ENCODE data around the gene ZBED3. TPM values are rescaled to one million over a fixed set of nuclear protein-coding genes. Genes with fewer than 3 reads are reported as not detected.

ZBED3 gene
- polyA plus RNA-seq, 3 donors = 1.2 to 2.9 (median 1.5) TPM

DNA sequence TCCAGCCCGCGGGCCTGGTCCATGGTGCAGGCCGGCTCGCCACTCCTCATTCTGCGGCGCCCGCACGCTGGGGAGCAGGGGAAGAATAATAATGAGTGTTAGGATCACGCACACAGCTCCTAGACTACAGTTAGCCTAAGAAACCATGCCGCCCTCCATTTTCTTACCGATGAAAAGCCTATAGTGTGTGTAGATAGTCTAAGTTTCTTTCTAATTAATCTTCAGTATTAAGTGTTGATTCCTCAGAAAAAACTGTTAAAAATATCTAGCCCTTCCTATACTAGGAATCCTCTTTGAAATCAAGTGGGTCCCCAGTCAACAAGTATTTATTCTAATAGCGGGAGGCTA lies 9.3 kb downstream of the ZBED3 start:
- Mint-ChIP-seq H3K4me3 (peak overlapping the region; percentile 76 to 83), H3K4me1 (peaks cover 14% of the 10 kb centered on the region), H3K27ac (no peak overlapping the region), H3K36me3 (peaks cover 32 to 38% of the 10 kb centered on the region in 2 donors), H3K9me3 (no peaks in the 10 kb centered on the region), H3K27me3 (ENCODE audit: low read depth in 3 of 3) (peaks cover 1 to 2% (median 2%) of the 10 kb centered on the region in 3 donors)
- DNase-seq = no peak
- Histone ChIP-seq H3K4me3 (replicated peaks in 1 of 3; ENCODE audit: low read depth in 2 of 3, low read length in 3 of 3) (peak overlapping the region in 2 of 3 experiments; percentile 42 to 73), H3K27me3 (ENCODE audit: control insufficient read depth in 2 of 2, insufficient read depth in 2 of 2, low read length in 2 of 2) (no peaks in the 10 kb centered on the region), H3K79me2 (ENCODE audit: insufficient read depth, low read length) (peaks cover 11% of the 10 kb centered on the region), H2AFZ (ENCODE audit: insufficient read depth, low read depth, low read length, poor library complexity, severe bottlenecking) (peak overlapping the region; percentile 82), H3K4me2 (replicated peaks; ENCODE audit: extremely low read depth, low read length, poor library complexity, severe bottlenecking) (peak overlapping the region; percentile 67), H3K36me3 (replicated peaks in 1 of 2; ENCODE audit: control insufficient read depth in 1 of 2, insufficient read depth in 2 of 2, low read length in 2 of 2) (peaks cover 0 to 24% of the 10 kb centered on the region in 2 donors), H4K20me1 (ENCODE audit: insufficient read depth, low read length) (no peaks in the 10 kb centered on the region), H3K27ac (ENCODE audit: low read depth in 1 of 2, low read length in 2 of 2) (no peak overlapping the region), H3K9me3 (replicated peaks in 1 of 2; ENCODE audit: control insufficient read depth in 1 of 2, insufficient read depth in 1 of 2, low read length in 2 of 2) (no peaks in the 10 kb centered on the region), H3K9ac (ENCODE audit: insufficient read depth, low read length, poor library complexity, severe bottlenecking) (peak overlapping the region; percentile 40), H3K4me1 (ENCODE audit: control insufficient read depth in 1 of 2, insufficient read depth in 2 of 2, low read length in 2 of 2) (peaks cover 5 to 13% of the 10 kb centered on the region in 2 donors)
- intact Hi-C loops (cut with micrococcal nuclease) = loop anchor here (2.0 to 5.0 kb wide), 2 partner anchors 205 to 211 kb away; no protein-coding TSS in a partner anchor
- WGBS (ENCODE audit: insufficient coverage) = 13% methylated on average over 9 of the region's 12 CpGs
- TF ChIP-seq, protein P1, sequence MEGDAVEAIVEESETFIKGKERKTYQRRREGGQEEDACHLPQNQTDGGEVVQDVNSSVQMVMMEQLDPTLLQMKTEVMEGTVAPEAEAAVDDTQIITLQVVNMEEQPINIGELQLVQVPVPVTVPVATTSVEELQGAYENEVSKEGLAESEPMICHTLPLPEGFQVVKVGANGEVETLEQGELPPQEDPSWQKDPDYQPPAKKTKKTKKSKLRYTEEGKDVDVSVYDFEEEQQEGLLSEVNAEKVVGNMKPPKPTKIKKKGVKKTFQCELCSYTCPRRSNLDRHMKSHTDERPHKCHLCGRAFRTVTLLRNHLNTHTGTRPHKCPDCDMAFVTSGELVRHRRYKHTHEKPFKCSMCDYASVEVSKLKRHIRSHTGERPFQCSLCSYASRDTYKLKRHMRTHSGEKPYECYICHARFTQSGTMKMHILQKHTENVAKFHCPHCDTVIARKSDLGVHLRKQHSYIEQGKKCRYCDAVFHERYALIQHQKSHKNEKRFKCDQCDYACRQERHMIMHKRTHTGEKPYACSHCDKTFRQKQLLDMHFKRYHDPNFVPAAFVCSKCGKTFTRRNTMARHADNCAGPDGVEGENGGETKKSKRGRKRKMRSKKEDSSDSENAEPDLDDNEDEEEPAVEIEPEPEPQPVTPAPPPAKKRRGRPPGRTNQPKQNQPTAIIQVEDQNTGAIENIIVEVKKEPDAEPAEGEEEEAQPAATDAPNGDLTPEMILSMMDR (IDR thresholded peaks at IDR 0.05) = peak; percentile 61

DNA sequence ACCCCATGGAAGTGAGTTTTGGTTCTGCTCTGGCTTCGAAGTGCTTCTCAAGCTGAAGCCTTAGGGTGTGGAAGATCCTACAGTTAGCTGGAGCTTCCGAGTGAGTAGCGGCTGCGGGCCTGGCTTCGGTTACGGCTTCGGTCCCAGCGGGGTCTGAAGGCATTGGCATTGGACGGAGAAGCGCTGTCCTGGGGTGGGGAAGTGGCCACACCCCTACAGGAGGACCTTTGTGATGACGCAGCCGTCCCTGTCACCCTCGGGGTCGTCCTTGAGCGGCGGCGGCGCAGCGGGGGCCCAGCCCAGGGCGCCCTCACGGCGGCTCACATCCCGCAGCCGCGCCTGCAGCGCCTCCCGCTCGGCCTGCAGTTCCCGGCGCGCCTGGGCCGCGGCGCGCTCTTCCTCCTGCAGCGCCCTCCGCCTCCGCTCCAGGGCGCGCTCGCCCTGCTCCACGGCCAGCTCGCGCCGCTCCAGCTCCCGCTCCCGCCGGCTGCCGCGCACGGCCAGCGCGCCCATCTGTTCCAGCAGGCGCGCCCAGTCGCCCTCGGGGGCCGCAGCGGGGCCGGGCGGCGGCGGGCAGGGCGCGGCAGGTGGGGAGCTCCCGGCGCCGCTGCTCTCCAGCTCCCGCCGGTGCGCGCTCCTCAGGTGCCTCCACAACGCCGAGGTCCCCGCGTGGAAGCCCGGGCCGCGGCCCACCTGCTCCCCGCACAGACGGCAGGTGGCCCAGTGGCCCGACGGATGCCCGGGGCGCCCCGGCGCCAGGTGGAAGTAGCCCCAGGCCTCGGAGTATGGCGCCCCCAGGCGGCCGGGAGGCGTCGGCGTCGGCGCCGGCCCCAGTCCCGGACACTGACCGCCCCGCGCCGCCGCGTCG lies 9.9 kb downstream of the ZBED3 start:
- H3K36me3 ChIP-seq (replicated peaks in 1 of 2; ENCODE audit: control insufficient read depth in 1 of 2, insufficient read depth in 2 of 2, low read length in 2 of 2) = peaks cover 0 to 24% of the 10 kb centered on the region in 2 donors
- no peaks in the 10 kb centered on the region for H3K27me3 ChIP-seq (ENCODE audit: control insufficient read depth in 2 of 2, insufficient read depth in 2 of 2, low read length in 2 of 2)
- Mint-ChIP-seq H3K36me3 (peaks cover 35 to 38% of the 10 kb centered on the region in 2 donors), H3K27me3 (ENCODE audit: low read depth in 3 of 3) (peaks cover 1 to 2% (median 2%) of the 10 kb centered on the region in 3 donors), H3K9me3 (no peaks in the 10 kb centered on the region), H3K27ac (peak overlapping the region in 1 of 7 donors; percentile 13), H3K4me1 (peaks cover 14% of the 10 kb centered on the region), H3K4me3 (peak overlapping the region; percentile 76 to 83)
- peak overlapping the region; percentile 28 to 73 (median 42) for H3K4me3 ChIP-seq (replicated peaks in 1 of 3; ENCODE audit: low read depth in 2 of 3, low read length in 3 of 3)
- H3K9me3 ChIP-seq (replicated peaks in 1 of 2; ENCODE audit: control insufficient read depth in 1 of 2, insufficient read depth in 1 of 2, low read length in 2 of 2) = no peaks in the 10 kb centered on the region
- H3K27ac ChIP-seq (ENCODE audit: low read depth in 1 of 2, low read length in 2 of 2) = no peak overlapping the region
- peaks cover 5 to 13% of the 10 kb centered on the region in 2 donors for H3K4me1 ChIP-seq (ENCODE audit: control insufficient read depth in 1 of 2, insufficient read depth in 2 of 2, low read length in 2 of 2)
- no peaks in the 10 kb centered on the region for H4K20me1 ChIP-seq (ENCODE audit: insufficient read depth, low read length)
- peak; percentile 53 to 65 (median 64) for DNase-seq
- WGBS (ENCODE audit: insufficient coverage) = 9% methylated on average over 103 of the region's 105 CpGs
- peak overlapping the region; percentile 67 for H3K4me2 ChIP-seq (replicated peaks; ENCODE audit: extremely low read depth, low read length, poor library complexity, severe bottlenecking)
- peak overlapping the region; percentile 40 for H3K9ac ChIP-seq (ENCODE audit: insufficient read depth, low read length, poor library complexity, severe bottlenecking)
- intact Hi-C loops (cut with micrococcal nuclease) = loop anchor here in 1 of 2 donors (5.0 kb wide), 1 partner anchor 210 kb away; no protein-coding TSS in a partner anchor
- TF ChIP-seq, protein P1 (IDR thresholded peaks at IDR 0.05) = peak; percentile 97
- peaks cover 11% of the 10 kb centered on the region for H3K79me2 ChIP-seq (ENCODE audit: insufficient read depth, low read length)
- H2AFZ ChIP-seq (ENCODE audit: insufficient read depth, low read depth, low read length, poor library complexity, severe bottlenecking) = peak overlapping the region; percentile 82
